Head of caudate nucleus (tissue), 42 donors: ENCODE data around the gene ZNF726.
"Not testable (repeated sequence)": the region's sequence is repeated elsewhere in the genome, so short reads cannot be mapped to it uniquely, and the experiment has no call there.

Experiments used
- DNase-seq, 42 donors: peaks; one replicate each; pipeline versions ENCODE4 v3.0.0 to v3.0.0-alpha.2; 2020 to 2021; ENCODE audit warnings: mixed read lengths in 7 of 42
- intact Hi-C: fragments of 100-400 bp; cut with DNase I; formaldehyde crosslinking; loops from one replicate; pipeline ENCODE4 v1.15.0; 2022

Gene ZNF726

GRCh38 chr19:23925285-23925684 lies 10.6 kb downstream of the ZNF726 start:
- DNase-seq, result no peak
- intact Hi-C loops, result no loop called here

- intact Hi-C loops, result no loop called here
- no peak for DNase-seq
These were observed 18.2 kb downstream of the ZNF726 start for GRCh38 chr19:23932878-23933277.

- DNase-seq, result not testable (repeated sequence)
These were observed 22.3 kb downstream of the ZNF726 start for GRCh38 chr19:23937031-23937430.

GRCh38 chr19:23943411-23943810 lies 28.7 kb downstream of the ZNF726 start:
- no peak for DNase-seq
- intact Hi-C loops, result no loop called here

More at GRCh38 chr19:23937031-23937430, 22.3 kb downstream of the ZNF726 start:
- intact Hi-C loops, result not testable (repeated sequence)

- no peak for DNase-seq
- intact Hi-C loops, result no loop called here
These were observed 31.9 kb downstream of the ZNF726 start for GRCh38 chr19:23946569-23946968.

GRCh38 chr19:23949611-23950010 lies 34.9 kb downstream of the ZNF726 start:
- DNase-seq, result no peak
- intact Hi-C loops, result no loop called here

GRCh38 chr19:23956051-23956450 lies 41.4 kb downstream of the ZNF726 start:
- intact Hi-C loops, result no loop called here

GRCh38 chr19:23957660-23958281 lies 43.1 kb downstream of the ZNF726 start:
- DNase-seq, result no peak
- intact Hi-C loops, result no loop called here

More at GRCh38 chr19:23956051-23956450, 41.4 kb downstream of the ZNF726 start:
- no peak for DNase-seq

- DNase-seq, intact Hi-C loops: not testable (repeated sequence)
These were observed 48.7 kb downstream of the ZNF726 start for GRCh38 chr19:23963396-23963795.

- DNase-seq, result not testable (repeated sequence)
These were observed 49.2 kb downstream of the ZNF726 start for GRCh38 chr19:23963881-23964280.

GRCh38 chr19:23964334-23964733 lies 49.6 kb downstream of the ZNF726 start:
- DNase-seq, intact Hi-C loops: not testable (repeated sequence)

More at GRCh38 chr19:23963881-23964280, 49.2 kb downstream of the ZNF726 start:
- intact Hi-C loops, result not testable (repeated sequence)

GRCh38 chr19:23969630-23970029 lies 54.9 kb downstream of the ZNF726 start:
- peak in 1 of 42 donors; percentile 7 for DNase-seq
- intact Hi-C loops, result no loop called here

GRCh38 chr19:23971598-23971997 lies 56.9 kb downstream of the ZNF726 start:
- intact Hi-C loops, result no loop called here
- no peak for DNase-seq

- intact Hi-C loops, result no loop called here
- DNase-seq, result no peak
These were observed 57.5 kb downstream of the ZNF726 start for GRCh38 chr19:23972161-23972560.

GRCh38 chr19:23974941-23975340 lies 60.3 kb downstream of the ZNF726 start:
- intact Hi-C loops, result no loop called here

GRCh38 chr19:23976631-23977030 lies 61.9 kb downstream of the ZNF726 start:
- DNase-seq, intact Hi-C loops: not testable (repeated sequence)

More at GRCh38 chr19:23974941-23975340, 60.3 kb downstream of the ZNF726 start:
- DNase-seq, result no peak

GRCh38 chr19:23977256-23977655 lies 62.6 kb downstream of the ZNF726 start:
- intact Hi-C loops, DNase-seq: not testable (repeated sequence)

- DNase-seq, result no peak
- intact Hi-C loops, result no loop called here
These were observed 63.4 kb downstream of the ZNF726 start for GRCh38 chr19:23978068-23978467.

GRCh38 chr19:23980805-23981204 lies 66.1 kb downstream of the ZNF726 start:
- intact Hi-C loops, result no loop called here
- DNase-seq, result no peak

GRCh38 chr19:23981863-23982262 lies 67.2 kb downstream of the ZNF726 start:
- no peak for DNase-seq
- intact Hi-C loops, result no loop called here

GRCh38 chr19:23983406-23983805 lies 68.7 kb downstream of the ZNF726 start:
- intact Hi-C loops, result no loop called here
- DNase-seq, result no peak
